ENCODE results near the gene SERPIND1. TPM values are rescaled to one million over a fixed set of nuclear protein-coding genes. Genes with fewer than 3 reads are reported as not detected.
A peak's percentile ranks its signal among the peaks of the same experiment; 100 is the strongest.

SERPIND1 gene
- total and polyA plus RNA-seq, 2 donors from 2014 or later, result not detected

GRCh38 chr22:20803696-20804324 lies 29.9 kb downstream of the SERPIND1 start:
- no peak overlapping the region for H3K4me3 ChIP-seq (ENCODE audit: low read length in 3 of 3)
- no peak overlapping the region for H3K27ac ChIP-seq (ENCODE audit: low read depth in 2 of 2, low read length in 2 of 2)
- H3K4me1 ChIP-seq (ENCODE audit: control insufficient read depth in 2 of 3, insufficient read depth in 2 of 3, low read depth in 1 of 3, low read length in 3 of 3), result no peaks in the 10 kb centered on the region
- H3K9ac ChIP-seq (ENCODE audit: low read length in 3 of 3), result no peak overlapping the region
- DNase-seq (peak in 4 of 5 donors; percentile 38 to 67 (median 64)), FAIRE-seq (no peak)
- peak; percentile 32 for TF ChIP-seq CTCF (IDR thresholded peaks at IDR 0.05; ENCODE audit: borderline replicate concordance, extremely low read depth, insufficient read depth)
- no peaks in the 10 kb centered on the region for H3K9me3 ChIP-seq (ENCODE audit: control insufficient read depth in 2 of 3, insufficient read depth in 1 of 3, low read length in 3 of 3)
- peaks cover 6 to 65% (median 36%) of the 10 kb centered on the region in 3 donors for H3K36me3 ChIP-seq (ENCODE audit: control insufficient read depth in 2 of 3, insufficient read depth in 3 of 3, low read length in 3 of 3)
- intact Hi-C loops (cut with DNase I), result no loop called here
- H3K27me3 ChIP-seq (ENCODE audit: control insufficient read depth, insufficient read depth, low read length), result no peaks in the 10 kb centered on the region

GRCh38 chr22:20804650-20805049 lies 30.7 kb downstream of the SERPIND1 start:
- Histone ChIP-seq H3K4me1 (ENCODE audit: control insufficient read depth in 2 of 3, insufficient read depth in 2 of 3, low read depth in 1 of 3, low read length in 3 of 3) (no peaks in the 10 kb centered on the region), H3K36me3 (ENCODE audit: control insufficient read depth in 2 of 3, insufficient read depth in 3 of 3, low read length in 3 of 3) (peaks cover 8 to 65% (median 34%) of the 10 kb centered on the region in 3 donors), H3K4me3 (ENCODE audit: low read length in 3 of 3) (no peak overlapping the region), H3K9ac (ENCODE audit: low read length in 3 of 3) (no peak overlapping the region), H3K27ac (ENCODE audit: low read depth in 2 of 2, low read length in 2 of 2) (no peak overlapping the region), H3K9me3 (ENCODE audit: control insufficient read depth in 2 of 3, insufficient read depth in 1 of 3, low read length in 3 of 3) (no peaks in the 10 kb centered on the region), H3K27me3 (ENCODE audit: control insufficient read depth, insufficient read depth, low read length) (no peaks in the 10 kb centered on the region)
- TF ChIP-seq CTCF (IDR thresholded peaks at IDR 0.05; ENCODE audit: borderline replicate concordance, extremely low read depth, insufficient read depth), result no peak
- FAIRE-seq (no peak), DNase-seq (no peak)
- intact Hi-C loops (cut with DNase I), result no loop called here

- Histone ChIP-seq H3K9me3 (ENCODE audit: control insufficient read depth in 2 of 3, insufficient read depth in 1 of 3, low read length in 3 of 3) (no peaks in the 10 kb centered on the region), H3K36me3 (ENCODE audit: control insufficient read depth in 2 of 3, insufficient read depth in 3 of 3, low read length in 3 of 3) (peaks cover 9 to 61% (median 41%) of the 10 kb centered on the region in 3 donors), H3K4me1 (ENCODE audit: control insufficient read depth in 2 of 3, insufficient read depth in 2 of 3, low read depth in 1 of 3, low read length in 3 of 3) (no peaks in the 10 kb centered on the region), H3K9ac (ENCODE audit: low read length in 3 of 3) (no peak overlapping the region), H3K27me3 (ENCODE audit: control insufficient read depth, insufficient read depth, low read length) (no peaks in the 10 kb centered on the region), H3K4me3 (ENCODE audit: low read length in 3 of 3) (no peak overlapping the region), H3K27ac (ENCODE audit: low read depth in 2 of 2, low read length in 2 of 2) (no peak overlapping the region)
- TF ChIP-seq CTCF (IDR thresholded peaks at IDR 0.05; ENCODE audit: borderline replicate concordance, extremely low read depth, insufficient read depth), result no peak
- FAIRE-seq, result no peak
- no peak for DNase-seq
- intact Hi-C loops (cut with DNase I), result no loop called here
These were observed 32.1 kb downstream of the SERPIND1 start for GRCh38 chr22:20805972-20806471.
